NCI-H1092 (cell line): ENCODE data around the gene PPP1R1A.

Experiments
- DNase-seq: peaks from one replicate; lab custom pipeline; 2025; lab: John Stamatoyannopoulos, UW

PPP1R1A gene, protein sequence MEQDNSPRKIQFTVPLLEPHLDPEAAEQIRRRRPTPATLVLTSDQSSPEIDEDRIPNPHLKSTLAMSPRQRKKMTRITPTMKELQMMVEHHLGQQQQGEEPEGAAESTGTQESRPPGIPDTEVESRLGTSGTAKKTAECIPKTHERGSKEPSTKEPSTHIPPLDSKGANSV

DNA sequence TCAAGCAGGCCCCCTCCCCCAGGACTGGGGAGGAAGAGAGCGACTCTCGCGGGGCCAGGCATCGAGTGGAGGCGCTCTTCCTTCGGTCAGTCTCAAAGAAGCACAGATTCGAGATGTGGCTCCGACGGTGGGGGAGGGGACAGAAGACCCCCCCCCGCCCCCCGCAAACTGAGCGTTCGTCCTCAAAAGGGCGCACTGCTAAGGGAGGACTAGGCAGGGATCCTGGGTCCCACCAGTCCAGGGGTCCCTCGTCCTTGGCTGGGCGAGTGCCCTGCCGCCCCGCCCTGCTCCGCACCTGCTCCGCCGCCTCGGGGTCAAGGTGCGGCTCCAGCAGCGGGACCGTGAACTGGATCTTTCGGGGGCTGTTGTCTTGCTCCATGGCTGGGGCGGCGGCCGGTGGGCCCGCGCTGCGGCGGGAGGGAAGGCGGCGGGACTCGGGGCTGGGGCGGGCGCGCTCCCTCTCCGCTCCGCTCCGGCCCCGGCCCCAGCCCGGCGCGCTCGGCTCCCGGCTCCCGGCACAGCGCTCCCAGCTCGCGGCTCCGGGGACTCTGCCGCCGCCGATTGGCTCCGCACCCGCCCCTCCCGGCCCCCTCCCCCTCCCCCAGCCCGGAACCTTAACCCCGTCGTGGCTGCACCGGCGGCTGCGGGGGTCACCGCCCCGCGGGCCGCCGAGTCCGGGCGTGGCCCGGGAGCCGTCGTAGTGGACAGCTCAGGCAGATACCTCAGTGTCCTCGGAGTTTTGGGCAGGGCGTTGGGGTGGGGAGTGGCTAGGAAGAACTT is at the start of gene PPP1R1A:
TSS of gene PPP1R1A (minus strand) at position 550 of the 780 bp plus-strand sequence. CDS start at position 379, 171 bp downstream.
- no peak for DNase-seq

DNA sequence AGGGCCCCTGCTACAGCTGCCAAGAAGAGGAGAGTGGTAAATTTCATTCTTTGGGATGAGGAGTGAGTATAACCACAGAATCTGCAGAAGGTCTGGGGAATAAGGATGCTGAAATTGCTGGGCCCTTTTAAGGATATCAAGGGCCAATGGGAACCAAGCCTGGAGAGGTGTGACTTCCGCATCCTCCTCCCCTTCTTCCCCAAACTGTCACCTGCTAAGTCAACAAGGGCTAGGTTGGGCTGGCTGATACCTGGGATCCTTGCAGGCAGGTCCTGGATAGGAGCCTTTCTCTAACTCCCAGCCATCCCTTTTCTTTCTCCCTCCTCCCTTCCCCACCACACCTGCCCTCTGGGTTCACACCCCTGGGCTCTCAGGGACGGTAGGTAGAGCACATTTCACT is 46.3 kb upstream of the PPP1R1A start, which contains the start of gene LACRT:
TSS of gene LACRT (minus strand) at position 101 of the 400 bp plus-strand sequence. CDS start at position 47, 54 bp downstream.
- no peak for DNase-seq

DNA sequence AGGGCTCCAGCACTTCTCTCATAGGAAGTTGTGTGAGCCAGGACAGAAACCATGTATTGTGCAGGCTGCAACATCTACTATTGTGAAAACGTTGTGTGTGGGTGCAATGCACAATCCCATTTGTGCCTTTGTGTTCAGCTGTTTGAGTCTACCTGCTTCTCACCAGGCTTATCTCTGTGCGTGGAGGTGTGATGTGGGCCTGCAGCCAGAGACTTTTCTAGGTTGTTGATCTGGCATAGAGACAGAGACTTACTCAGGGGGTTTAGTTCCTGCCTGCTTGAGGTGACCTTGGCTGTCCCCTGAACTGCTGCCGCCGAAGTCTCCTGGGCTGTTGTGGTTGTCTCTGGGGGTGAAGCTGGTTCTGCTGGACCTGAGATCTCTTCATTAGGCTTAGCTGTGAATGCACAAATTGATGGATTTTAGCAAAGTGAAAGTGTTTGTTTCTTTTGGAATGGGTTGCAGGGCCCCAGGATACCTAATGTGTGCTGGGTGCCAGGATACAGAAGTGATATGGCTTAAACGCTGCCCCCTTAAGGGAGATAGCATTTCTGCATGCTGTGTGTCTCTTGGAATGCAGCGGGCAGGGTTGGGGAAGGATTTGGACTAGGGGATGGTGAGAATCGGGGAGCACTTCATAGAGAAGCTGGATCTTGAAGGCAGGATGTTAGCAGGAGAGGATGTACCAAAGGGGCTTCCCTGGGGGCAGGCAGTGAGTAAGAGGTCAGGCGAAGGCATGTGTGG is 43.7 kb upstream of the PPP1R1A start:
- DNase-seq = no peak

DNA sequence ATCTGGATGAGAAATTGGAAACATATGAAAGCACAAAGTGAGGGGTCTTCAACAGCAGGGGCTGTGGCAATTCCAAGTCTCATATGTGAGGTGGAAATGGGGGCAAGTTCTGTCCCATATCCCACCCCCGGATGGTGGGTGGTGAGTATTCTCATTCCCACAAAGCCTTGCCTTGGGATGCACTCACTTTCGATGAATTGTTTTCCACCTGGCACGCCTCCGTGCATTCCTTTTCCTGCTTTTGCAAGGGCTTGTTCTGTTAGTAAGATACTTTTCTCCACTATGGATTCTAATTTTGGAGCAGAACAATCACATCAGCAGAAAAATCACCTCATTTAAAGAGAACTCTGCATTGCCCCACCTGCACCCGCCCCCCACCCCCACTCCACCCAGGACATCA is 43.1 kb upstream of the PPP1R1A start:
- no peak for DNase-seq

DNA sequence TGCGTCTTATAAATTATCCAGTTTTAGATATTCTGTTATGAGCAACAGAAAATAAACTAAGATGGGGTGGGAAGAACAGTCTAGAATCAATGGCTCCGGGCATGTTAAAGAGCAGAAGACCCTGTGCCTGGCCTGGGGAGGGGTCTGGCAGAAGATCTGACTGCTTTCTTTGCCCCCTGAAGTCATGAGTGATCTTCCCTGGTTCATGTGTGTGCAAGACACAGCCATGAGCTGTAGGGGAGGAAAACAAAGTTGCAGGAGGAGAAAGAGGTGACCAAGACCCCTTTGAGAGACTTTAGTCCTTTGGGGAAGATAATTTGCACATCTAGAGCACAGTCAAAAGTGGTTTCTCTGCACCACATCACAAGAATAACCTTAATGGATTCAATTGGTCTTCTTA is 41.5 kb upstream of the PPP1R1A start:
- no peak for DNase-seq

DNA sequence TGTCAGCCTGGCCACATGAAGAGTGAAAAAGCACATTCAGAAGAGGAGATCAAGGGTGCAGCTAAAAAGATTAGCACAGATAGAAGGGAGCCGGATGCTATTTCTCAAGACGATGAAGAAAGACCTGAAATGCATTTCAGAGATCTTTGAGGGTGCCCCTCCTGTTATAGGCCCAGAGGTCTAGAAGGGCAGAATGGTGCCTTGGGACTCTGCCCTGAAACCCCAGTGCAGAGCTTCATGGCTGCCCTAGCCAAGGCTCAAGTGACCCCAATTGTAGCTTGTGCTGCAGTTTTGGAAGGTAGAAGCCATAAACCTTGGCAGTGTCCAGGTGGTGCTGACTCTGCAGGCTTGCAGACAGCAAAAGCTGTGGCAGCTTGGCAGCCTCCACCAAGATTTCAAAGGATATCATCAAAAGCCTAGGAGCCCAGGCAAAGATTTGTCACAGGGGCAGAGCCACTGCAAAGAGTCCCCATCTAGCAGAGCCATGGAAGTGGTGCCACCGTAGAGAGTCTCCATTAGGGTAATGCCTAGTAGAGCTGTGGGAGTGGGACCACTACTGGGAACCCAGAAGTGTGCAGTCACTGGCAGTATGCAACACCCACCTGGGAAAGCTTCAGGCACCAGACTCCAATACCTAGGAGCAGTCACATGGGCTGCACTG is 39.9 kb upstream of the PPP1R1A start:
- DNase-seq = no peak

DNA sequence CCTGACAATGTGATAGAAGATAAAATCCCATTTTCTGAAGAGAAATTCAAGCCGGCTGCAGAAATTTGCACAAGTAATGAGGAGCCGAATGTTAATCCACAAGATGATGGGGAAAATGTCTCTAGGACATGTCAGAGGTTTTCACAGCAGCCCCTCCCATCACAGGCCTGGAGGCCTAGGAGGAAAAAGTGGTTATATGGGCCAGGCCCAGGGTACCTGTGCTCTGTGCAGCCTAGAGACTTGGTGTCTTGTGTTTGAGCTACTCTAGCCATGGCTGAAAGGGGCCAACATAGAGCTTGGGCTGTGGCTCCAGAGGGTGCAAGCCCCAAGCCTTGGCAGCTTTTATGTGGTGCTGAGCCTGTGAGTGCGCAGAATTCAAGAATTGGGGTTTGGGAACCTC is 38.8 kb upstream of the PPP1R1A start:
- DNase-seq = no peak

DNA sequence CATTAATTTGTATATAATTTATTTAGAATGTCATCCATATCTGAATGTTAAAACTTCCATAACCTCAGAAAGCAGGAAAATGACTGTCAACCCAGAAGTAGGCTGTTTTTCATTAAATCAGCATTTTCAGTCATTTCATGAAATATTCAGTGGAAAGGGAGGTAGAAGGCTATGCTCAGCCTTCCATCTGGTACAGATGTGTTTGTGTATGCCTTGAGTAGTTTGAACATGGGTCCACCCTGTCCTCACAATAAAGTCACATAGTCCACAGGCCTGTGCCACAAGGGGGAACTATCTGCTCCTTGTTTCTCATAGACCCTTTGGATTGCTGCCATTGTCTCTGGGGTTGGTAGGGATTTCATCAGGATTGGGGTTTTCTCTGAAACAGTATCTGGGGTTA is 37.1 kb upstream of the PPP1R1A start:
- no peak for DNase-seq

DNA sequence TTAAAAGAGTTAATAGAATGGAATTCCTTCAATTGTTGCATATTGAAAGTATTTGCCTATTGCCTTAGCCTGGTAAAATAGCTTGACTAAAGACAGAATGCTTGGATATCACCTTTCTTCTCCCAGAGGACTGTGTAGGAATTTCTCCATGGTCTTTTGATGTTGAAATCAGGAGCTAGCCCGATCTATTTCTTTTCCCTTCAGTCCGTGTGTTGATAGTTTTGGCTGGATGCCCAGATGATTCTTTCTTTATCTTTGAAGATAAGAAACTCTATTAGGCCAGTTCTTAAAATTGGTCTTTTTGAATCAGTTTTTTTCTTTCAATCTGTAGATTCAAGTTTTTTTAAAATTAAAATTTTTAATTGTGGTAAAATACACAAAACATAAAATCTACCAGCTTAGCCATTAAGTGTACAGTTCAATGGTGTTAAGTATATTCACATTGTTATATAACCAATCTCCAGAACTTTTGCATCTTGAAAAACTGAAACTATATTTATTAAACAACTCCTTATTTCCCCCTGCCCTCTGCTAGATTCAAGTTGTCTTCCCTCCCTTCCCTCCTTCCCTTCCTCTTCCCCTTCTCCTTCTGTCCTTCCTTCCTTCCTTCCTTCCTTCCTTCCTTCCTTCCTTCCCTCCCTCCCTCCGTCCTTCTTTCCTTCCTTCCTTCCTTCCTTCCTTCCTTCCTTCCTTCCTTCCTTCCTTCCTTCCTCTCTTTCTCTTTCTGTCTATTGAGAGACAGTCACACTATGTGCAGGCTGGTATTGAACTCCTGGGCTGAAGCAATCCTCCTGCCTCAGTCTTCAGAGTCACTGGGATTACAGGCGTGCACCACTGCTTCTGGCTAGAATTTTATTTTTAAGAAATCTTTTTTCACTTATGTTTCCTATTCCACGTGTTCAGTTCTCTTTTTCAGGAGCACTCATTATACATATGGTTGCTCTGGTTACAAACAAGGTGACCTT is 36.1 kb upstream of the PPP1R1A start:
- no peak for DNase-seq

DNA sequence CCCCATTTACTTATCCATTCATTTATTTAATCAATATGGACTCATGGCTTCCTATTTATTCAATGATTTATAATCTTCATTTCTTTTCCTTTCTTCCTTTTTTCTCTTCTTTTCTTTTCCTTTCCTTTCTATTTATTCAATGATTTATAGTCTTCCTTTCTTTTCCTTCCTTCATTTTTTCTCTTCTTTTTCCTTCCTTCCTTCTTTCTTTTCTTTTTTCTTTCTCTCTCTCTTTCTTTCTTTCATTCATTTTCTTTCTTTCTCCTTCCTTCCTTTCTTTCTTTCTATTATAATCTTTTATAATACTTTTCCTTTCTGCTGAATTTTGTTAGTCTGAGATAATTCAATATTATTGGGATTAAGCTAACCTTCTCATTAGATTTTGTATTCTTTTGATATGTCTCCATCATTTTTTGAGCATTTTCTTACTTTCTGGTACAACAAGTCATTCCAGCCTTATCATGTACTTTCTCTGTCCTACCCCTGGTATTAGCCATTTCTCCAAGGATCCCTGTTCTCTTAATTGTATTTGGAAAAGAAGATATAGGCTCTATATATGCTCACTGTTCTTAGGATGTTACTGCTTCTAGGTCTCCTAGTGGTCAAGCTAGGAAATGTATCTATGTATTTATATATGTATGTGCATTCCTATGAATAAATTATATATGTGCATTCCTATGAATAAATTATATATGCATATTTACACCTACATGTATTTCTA is 34.2 kb upstream of the PPP1R1A start:
- DNase-seq = no peak

DNA sequence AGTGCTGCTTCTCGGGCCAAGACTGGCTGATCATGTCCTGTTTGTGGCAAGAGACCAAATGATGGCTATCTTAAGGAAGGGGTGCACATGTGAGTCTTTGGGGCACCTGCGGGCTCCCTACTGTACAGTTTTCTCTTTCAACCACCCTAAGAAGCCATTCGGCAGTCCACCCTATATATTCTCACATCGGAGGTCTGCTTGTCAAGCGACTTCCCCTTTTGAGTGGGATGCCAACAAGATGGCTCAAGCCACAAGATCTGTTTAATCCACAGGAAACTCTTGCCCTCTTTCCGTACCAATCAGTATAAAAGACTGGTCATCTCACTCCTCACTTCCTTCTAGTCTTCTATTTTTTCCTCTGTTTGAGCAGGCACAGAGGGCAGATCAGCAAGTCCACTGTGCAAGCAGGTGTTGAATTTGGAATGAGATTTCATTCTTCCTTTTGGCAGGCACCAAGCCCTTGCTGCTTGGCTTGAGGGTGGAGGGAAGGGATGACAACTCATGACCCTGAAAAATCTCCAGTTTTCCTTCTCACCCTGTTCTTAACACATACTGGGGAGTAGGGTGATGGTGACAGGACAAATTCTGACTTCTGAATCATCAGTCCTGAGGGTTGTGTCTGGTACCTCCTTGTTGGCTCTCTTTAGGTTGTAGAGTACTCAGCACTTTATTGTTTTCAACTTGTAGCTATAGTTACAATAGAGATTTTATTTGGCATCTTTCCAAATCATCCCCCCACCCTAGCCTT is 28.6 kb upstream of the PPP1R1A start:
- no peak for DNase-seq

DNA sequence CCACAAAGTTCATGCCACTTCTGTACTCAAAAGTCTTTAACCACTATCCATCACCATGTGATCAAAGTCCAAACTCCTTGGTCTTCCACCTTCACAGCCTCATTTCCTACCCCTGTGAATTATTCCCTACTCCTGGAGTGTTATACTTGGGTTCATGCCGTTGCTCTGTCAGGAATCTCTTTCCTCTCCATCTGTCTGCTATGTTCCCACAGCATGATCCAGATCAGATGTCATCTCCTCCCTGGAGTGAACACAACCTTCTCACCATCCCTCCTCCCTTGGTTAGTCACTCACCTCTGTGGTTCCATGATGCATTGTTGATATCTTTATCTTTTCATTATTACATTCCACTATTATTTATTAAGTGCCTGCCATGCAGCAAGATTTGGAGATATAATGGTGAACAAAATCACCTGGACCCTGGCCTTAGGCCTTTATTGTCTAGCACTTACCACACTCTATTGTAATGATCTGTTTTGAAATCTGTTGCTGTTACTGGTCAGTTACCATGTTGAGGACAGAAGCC is 23.8 kb upstream of the PPP1R1A start:
- DNase-seq = no peak

DNA sequence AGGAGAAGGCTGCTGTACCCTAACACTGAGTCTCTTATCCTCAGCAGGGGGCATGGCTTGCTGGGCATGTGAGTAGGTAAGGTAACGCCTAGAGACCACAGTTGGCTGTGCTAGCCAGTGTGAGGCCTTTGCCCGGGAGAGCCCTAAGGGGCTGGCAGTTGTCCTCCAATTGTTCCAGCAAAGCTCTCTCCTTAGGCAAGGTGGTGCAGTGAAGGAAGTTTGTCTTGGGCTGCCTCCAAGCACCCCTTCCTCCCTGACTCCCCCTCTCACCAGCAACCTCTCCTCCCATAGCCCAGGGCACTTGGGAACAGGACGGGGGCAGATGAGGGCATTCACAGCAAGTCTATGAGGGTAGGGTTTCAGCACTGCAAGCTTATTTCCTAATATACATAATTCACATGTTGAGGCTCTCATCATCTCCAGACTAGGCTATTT is 23.3 kb upstream of the PPP1R1A start:
- no peak for DNase-seq

DNA sequence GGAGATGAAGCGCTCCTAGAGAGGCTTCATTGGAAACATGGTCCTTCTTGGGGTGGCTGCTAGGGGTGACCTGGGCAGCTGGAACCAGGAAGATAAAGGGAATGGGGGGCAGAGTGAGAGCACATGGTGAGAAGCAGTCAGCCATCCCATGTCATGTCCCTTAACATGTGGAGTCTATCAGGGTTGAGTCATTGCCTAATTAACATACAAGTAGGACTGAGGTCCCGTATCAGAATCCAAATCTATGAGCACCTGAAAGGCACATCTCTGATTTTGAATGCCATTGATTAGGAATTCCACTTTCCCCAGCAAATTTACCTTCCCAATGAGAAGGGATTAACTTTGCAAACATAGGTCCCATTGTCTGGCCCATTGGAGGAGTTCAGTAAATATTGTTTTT is 20.3 kb upstream of the PPP1R1A start:
- no peak for DNase-seq

DNA sequence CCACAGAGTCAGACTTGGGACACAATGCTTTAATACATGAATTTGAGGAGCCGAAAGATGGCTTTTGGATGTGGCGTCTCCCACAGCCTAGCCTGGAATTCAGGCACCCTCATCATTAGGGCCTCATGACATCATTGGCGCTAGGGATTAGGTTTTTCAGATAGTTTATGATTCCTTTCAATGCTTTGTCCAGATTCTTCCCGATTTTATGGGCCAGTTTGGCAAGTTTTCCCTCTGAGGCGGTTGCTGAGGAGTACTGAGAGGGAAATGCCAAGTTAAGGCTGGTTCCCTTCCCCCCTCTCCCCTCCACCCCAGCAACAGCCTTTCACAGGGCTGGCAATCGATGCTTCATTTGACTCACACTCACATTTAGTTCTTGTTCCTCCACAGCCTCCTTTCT is 19.7 kb upstream of the PPP1R1A start:
- DNase-seq = no peak

DNA sequence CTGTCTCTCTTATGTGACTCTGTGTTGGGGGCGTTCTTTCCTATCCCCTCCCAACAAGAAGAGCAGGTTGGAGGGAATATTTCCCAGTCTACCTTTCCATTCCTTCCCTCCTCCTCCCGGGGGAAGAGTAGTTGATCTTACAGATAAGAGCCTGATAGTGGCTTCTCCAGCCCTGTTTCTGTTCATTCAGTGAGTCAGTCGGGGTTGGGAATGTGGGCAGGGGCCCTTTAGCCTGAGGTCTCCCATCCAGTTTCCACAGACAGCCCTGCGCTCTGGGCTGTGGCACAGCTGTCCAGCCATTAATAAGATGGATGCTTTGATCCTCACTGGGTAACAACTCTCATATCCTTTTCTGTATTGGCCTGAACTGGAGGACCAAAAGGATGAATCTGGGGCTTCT is 18.1 kb upstream of the PPP1R1A start:
- DNase-seq = no peak

DNA sequence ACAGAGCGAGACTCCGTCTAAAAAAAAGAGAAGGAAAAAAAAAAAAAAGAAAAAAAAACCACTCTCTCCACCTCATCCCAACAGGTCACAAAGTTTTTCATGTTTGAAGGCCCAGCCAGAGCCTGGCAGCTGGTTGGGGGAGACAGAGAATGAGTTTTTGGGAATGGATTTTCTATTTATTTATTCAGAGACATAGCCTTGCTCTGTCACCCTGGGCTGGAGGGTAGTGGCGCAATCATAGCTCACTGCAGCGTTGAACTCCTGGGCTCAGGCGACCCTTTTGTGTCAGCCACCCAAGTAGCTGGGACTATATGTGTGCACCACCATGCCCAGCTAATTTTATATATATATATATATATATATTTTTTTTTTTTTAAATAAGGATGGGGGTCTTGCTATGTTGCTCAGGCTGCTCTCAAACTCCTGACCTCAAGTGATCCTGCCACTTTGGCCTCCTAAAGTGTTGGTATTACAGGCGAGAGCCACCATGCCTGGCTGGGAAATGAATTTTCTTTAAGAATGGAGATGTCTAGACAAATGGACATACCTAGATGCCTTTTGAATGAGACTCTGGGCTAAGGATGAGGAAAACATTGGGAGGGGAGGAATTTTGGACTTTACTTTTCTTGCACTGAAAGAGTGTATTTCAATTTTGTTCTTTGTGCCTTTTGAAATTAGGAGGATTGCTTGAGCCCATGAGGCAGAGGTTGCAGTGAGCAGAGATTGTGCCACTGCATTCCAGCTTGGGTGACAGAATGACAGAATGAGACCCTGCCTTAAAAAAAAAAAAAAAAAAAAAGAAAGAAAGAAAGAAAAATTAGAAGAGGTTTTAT is 16.9 kb upstream of the PPP1R1A start:
- DNase-seq = no peak

DNA sequence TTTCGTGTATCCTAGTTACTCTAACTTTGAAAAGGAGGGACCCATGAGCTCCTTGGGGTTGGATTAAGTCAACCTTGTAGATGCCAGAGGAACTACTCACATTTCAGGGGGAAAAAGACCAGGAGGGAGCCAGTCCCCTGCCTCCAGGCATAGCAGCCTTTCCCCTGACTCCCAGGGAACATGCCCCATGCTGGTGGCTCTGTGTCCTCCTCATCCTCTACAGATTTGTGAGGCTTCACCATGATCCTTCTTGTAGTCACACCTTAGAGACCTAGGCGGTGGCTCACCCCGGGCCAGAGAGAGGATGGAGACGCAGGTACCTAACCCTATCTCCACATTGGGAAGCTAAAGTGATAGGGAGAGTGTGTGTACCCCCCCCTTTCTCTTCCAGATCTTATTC is 16.0 kb upstream of the PPP1R1A start:
- DNase-seq = no peak

DNA sequence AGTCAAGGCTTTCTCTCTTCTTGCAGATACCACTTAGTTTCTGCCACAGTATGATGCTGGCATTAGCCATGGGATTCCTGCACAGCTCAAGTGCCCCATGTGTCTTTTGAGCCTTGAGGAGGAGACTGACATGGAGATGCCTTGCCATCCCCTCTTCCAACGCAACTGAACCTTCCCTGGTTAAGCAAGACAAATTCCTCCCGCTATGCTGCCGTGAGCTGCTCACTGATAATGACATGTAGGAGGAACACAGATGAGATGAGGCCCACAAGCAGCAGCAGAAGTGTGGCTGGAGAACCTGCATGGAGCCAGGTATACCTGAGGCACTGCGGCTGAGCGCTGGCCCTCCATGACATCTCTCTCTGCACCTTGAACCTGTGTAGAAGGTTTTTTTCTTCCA is 15.4 kb upstream of the PPP1R1A start:
- no peak for DNase-seq
